Smooth muscle cell of the brain vasculature (primary cell): ENCODE results near the gene CFAP251.
"Not testable (repeated sequence)": the region's sequence is repeated elsewhere in the genome, so short reads cannot be mapped to it uniquely, and the experiment has no call there.

Experiments used
- DNase-seq: peaks from one replicate; pipeline ENCODE4 v3.0.0-alpha.2; 2012; ENCODE audit warnings: low read depth, low spot score

Gene CFAP251

GRCh38 chr12:121974026-121974985 lies 55.9 kb downstream of the CFAP251 start:
- DNase-seq = no peak

- no peak for DNase-seq
Measured at GRCh38 chr12:121975021-121975420, 56.6 kb downstream of the CFAP251 start.

DNA sequence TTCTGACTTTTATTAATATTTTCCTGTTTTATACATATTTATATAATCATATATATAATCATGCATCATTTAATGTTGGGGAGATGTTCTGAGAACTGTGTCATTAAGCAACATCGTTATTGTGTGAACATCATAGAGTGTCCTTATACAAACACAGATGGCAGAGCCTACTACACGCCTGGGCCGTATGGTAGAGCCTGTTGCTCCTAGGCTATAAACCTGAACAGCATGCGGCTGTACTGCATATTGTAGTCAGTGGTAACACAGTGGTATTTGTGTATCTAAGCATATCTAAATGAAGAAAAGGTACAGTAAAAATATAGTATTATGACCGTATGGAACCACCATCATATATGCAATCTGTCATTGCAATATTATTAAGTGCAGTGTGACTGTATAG lies 58.6 kb downstream of the CFAP251 start:
- no peak for DNase-seq

DNA sequence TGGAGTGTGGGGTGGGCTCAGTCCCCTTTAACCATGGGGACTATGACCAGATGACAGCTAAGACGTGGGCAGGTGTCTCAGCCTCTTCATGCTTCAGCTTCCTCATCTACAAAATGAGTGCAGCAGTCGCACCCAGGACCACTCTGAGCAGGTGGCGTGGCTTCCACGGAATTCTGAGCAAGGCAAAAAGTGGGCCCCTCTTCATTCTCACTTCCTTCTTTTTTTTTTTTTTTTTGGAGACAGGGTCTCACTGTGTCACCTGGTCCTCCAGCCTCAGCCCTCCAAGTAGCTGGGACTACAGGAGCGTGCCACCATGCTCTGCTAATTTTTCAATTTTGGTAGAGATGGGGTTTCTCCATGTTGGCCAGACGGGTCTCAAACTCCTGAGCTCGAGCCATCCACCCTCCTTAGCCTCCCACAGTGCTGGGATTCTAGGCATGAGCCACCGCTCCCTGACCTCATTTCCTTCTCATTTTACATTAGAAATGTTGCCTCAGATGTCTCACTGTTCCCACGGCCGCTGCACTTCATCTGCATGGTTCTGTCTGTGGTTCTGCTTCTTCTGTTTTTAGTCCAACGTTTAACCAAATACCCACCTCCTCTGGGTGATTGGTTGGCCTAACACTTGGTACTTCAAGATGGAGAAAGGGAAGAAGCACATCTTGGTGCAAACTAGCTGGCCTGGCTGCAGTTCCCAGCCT lies 61.9 kb downstream of the CFAP251 start:
- peak; percentile 13 for DNase-seq

- DNase-seq = no peak
Measured at GRCh38 chr12:121980892-121981272, 62.5 kb downstream of the CFAP251 start.

DNA sequence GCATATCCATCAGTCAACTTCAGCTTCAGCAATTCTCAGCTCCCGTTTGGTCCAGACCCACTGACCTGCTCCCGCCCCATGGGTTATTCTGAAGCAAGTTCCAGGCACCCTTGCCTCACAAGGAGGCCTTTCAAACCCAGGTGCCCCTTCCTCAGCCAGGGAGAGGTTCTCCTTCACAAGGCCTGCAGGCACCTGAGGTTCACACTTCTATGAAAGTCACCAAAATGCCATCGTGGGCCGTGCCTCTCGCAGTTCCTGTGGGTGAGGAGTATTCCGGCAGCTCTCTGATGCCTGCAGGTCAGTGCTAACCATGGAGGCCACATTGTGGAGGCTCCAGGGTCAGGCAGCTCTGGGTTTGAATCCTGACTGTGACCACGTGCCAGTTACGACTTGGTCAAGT lies 63.1 kb downstream of the CFAP251 start:
- DNase-seq = no peak

GRCh38 chr12:121982950-121983349 lies 64.6 kb downstream of the CFAP251 start:
- no peak for DNase-seq

DNA sequence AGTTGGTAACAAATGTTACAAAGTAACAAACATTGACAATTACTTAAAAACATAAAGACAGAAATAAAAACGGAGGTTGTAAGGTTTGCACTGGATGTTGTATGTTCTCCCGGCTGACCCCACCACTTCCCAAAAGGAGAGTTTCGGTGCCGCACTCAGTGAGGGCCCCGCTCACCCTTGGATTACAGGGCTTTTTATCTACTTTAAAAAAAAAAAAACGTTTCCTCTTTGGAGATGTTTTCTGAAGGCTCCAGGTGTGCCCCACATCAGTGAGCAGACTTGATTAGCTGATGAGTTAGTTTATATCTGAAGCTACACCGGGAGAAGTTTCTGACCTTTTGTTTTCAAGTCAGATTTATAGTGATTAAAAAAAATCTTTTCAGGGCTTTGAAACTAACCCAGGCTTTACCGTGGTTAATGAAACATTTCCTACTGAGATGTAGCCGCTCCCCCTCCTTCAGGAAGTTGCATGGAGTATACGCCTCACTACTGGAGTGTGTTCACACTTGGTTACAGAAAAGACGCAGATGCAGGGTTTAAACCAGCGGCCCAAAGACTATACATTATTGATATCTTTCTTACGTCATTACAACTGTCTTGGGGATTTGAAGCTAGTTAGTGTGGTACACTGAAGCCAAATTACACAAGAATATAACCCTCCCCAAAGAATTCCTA lies 65.3 kb downstream of the CFAP251 start:
- DNase-seq = no peak

GRCh38 chr12:121986489-121987245 lies 68.3 kb downstream of the CFAP251 start:
- DNase-seq = no peak

- DNase-seq = not testable (repeated sequence)
Measured at GRCh38 chr12:121988519-121988918, 70.1 kb downstream of the CFAP251 start.

DNA sequence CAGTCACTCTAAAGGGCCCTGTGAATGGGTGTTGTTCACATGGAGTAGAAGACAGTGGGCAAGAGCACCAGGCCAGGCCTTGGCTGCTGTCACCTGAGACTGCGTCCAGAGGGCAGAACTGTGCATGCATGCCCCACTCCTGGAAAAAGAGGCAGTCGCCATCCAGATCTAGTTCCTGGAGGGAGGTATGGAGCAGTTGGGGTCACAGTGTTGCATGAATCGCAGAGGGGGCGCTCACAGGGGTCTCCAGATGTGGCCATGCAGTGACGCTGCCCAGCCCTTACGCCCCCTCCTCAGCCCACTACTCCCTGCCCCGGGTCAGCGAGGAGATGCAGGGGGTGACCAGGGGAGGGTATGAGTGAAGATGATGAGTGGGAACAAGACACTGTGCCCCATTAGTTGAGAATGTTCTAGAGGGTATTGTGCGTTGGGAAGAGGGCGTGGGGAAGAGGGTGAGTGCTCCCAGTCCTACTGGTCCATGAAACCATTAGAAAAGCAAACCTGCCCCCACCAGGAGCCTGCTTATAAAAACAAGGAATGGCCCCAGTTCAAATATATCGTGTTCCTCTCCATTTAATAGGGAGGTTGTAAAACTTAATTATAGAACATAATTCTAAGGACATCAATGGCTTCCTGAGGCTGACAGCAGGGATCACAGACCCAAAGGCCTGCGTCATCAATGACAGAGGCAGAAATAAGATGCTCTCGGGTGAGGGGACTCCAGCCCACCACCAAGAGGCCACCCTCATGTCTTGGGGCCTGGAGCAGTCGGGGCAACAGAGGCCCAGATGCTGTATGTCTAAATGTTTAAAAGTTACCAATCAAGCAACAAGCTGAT lies 71.1 kb downstream of the CFAP251 start:
- no peak for DNase-seq

DNA sequence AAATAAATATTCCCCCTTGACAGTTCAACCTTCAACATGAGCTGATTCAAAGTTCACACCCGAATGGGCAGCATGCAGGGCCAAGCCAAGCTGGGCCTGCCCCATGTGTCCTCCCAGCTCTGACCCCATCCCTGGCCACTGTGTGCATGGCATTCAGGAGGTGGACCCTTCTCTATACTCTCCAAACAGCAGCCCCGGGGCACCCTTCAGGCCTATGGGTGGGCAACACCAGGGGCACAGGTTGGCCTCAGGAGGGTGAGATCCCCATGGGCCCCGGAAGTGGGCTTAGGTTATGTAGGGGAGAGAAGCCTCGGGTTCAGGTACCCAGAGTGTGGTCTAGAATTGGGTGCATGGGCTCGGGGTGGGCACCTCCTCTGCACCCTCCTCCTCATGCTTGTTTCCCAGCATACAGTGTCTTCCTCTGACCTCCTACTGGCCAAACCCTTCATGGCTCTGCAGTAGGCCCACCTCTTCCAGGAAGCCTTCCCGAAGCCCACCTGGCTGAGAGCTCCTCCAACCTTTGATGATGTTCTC lies 71.8 kb downstream of the CFAP251 start:
- no peak for DNase-seq

- no peak for DNase-seq
Measured at GRCh38 chr12:121990692-121991603, 72.6 kb downstream of the CFAP251 start.

GRCh38 chr12:121992059-121992879 lies 73.9 kb downstream of the CFAP251 start:
- peak; percentile 69 for DNase-seq

- DNase-seq = no peak
Measured at GRCh38 chr12:121996050-121996944, 77.9 kb downstream of the CFAP251 start.

DNA sequence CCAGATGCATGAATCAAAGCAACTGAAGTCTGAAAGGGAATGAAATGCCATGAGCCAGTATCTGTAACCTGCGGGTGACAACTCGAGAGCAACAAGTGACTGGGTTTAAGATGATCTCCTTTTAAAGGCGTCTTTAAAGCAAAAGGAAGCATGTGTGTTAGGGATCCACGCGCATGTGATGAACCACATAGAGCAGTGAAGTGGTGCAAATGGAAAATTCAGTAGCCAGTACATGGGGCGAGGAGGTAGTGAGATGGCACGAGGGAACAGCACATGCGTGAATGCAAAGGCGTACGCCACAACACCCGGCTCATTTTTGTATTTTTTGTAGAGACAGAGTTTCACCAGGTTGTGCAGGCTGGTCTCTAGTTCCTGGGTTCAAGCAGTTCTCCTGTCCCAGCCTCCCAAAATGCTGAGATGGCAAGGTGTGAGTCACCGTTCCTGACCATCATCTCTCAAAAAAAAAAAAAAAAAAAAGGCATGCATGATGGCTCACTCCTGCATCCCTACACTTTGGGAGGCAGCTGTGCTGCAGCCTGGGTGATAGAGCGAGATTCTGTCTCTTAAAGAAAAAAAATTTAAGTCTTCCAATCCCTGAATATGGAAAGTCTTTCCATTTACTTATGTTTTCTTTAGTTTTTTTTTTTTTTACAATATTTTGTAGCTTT lies 78.7 kb downstream of the CFAP251 start:
- no peak for DNase-seq
